Erythroblast (primary cell): Measurements from ENCODE around the gene BIRC6.

ENCODE experiments used
- GATA1 ChIP-seq: IDR thresholded peaks from 2 replicates; pipeline ENCODE4 v1.6.1; 2011; ENCODE audit warnings: low read depth, mild to moderate bottlenecking, control low read depth, low read length, moderate library complexity
- POLR2A ChIP-seq: IDR thresholded peaks from 2 replicates; pipeline ENCODE4 v1.6.1; 2011; ENCODE audit warnings: mild to moderate bottlenecking, low read length

DNA sequence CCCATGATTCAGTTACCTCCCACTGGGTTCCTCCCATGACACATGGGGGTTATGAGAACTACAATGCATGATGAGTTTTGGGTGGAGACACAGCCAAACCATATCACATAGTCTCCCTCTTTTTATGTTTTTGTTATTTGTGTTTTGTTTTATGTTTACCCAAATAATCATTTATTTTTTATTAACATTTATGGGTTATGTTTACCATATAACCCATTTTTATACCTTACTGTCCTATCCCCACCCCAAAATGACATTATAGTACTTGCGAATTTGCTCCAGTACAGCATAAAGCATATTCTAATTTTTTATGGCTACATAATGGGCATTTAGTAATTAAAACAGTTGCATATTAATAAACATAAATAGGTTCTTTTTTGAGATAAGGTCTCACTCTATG lies 209.1 kb downstream of the BIRC6 start:
- TF ChIP-seq POLR2A (no peak), GATA1 (no peak)
